IMR-90 (cell line): ENCODE results near the gene POLR3B. TPM values are rescaled to one million over a fixed set of nuclear protein-coding genes. Genes with fewer than 3 reads are reported as not detected.

Source experiments
- ATAC-seq: fragments of 200-7000 bp; cut with Tn5 transposase; 2 replicates; pipeline ENCODE4 v1.9.1; 2020; ENCODE audit warnings: low read depth, mild to moderate bottlenecking, moderate library complexity
- BruUV-seq: library from RNA; stranded (reverse); fragments of 400-500 nt; replicated peaks from 2 replicates; lab custom pipeline; 2021; lab: Mats Ljungman, UMichigan
- CTCF ChIA-PET: fragments of 300-600 bp; formaldehyde crosslinking; extraction: SDS; loops from one replicate; lab custom pipeline; 2021; ENCODE audit warnings: antibody characterized with exemption; lab: Yijun Ruan, JAX
- POLR2A ChIA-PET: fragments of 300-600 bp; sonication (Branson Sonifier 250); formaldehyde crosslinking; loops from one replicate; lab custom pipeline; 2022; ENCODE audit warnings: antibody characterized with exemption; ENCODE audit not compliant: unreplicated experiment; lab: Charles Lee
- DNase-seq: peaks from one replicate; pipeline ENCODE4 v3.0.0; 2013
- H2AFZ ChIP-seq: replicated peaks from 2 replicates; pipeline ENCODE3; 2013; ENCODE audit warnings: low read length, mild to moderate bottlenecking; ENCODE audit not compliant: poor library complexity
- H2AK5ac ChIP-seq: 2 replicates; pipeline ENCODE4 v1.6.1; 2013; ENCODE audit warnings: low read depth, low read length, inconsistent platforms
- H2AK9ac ChIP-seq: replicated peaks from 2 replicates; pipeline ENCODE3; 2013; ENCODE audit warnings: mild to moderate bottlenecking, low read depth, low read length, moderate library complexity; ENCODE audit not compliant: poor library complexity
- H2BK120ac ChIP-seq: 2 replicates; pipeline ENCODE4 v1.6.1; 2013; ENCODE audit warnings: low read depth, low read length, inconsistent platforms
- H2BK15ac ChIP-seq: 3 replicates; pipeline ENCODE4 v1.6.1; 2013; ENCODE audit warnings: low read depth, low read length, inconsistent platforms
- H2BK20ac ChIP-seq: 2 replicates; pipeline ENCODE4 v1.6.1; 2013; ENCODE audit warnings: low read depth, mild to moderate bottlenecking, inconsistent platforms, low read length, moderate library complexity
- H2BK5ac ChIP-seq: 2 replicates; pipeline ENCODE4 v1.6.1; 2013; ENCODE audit warnings: mild to moderate bottlenecking, low read depth, low read length, inconsistent platforms; ENCODE audit not compliant: poor library complexity, severe bottlenecking
- H3K14ac ChIP-seq: replicated peaks from 2 replicates; pipeline ENCODE4 v1.6.1; 2013; ENCODE audit warnings: low read depth, low read length, inconsistent platforms
- H3K18ac ChIP-seq: 2 replicates; pipeline ENCODE4 v1.6.1; 2013; ENCODE audit warnings: low read depth, low read length, control low read depth
- H3K23ac ChIP-seq: 2 replicates; pipeline ENCODE4 v1.6.1; 2013; ENCODE audit warnings: low read depth, low read length, inconsistent platforms
- H3K27ac ChIP-seq: 2 replicates; pipeline ENCODE4 v1.5.1; 2013; ENCODE audit warnings: mild to moderate bottlenecking, control low read depth, low read length; ENCODE audit not compliant: insufficient read depth
- H3K27me3 ChIP-seq: 2 replicates; pipeline ENCODE4 v1.6.1; 2013; ENCODE audit warnings: low read length; ENCODE audit not compliant: control insufficient read depth, insufficient read depth
- H3K36me3 ChIP-seq: 2 replicates; pipeline ENCODE4 v1.6.1; 2013; ENCODE audit warnings: low read length, mixed read lengths; ENCODE audit not compliant: control insufficient read depth, insufficient read depth
- H3K4ac ChIP-seq: 2 replicates; pipeline ENCODE4 v1.6.1; 2013; ENCODE audit warnings: low read depth, low read length, inconsistent platforms
- H3K4me1 ChIP-seq: 2 replicates; pipeline ENCODE4 v1.6.1; 2013; ENCODE audit warnings: low read length, mixed read lengths; ENCODE audit not compliant: control insufficient read depth, insufficient read depth
- H3K4me2 ChIP-seq: 2 replicates; pipeline ENCODE4 v1.6.1; 2013; ENCODE audit warnings: low read depth, mild to moderate bottlenecking, control low read depth, low read length, moderate library complexity
- H3K4me3 ChIP-seq: 2 replicates; pipeline ENCODE4 v1.5.1; 2013; ENCODE audit warnings: low read depth, mild to moderate bottlenecking, control low read depth, low read length, moderate library complexity; ENCODE audit not compliant: insufficient read depth
- H3K56ac ChIP-seq: 2 replicates; pipeline ENCODE4 v1.6.1; 2013; ENCODE audit warnings: low read length, inconsistent platforms; ENCODE audit not compliant: insufficient read depth; ENCODE audit errors: extremely low read depth
- H3K79me1 ChIP-seq, 2 experiments: 2 replicates each; pipeline ENCODE4 v1.6.1; 2013; ENCODE audit warnings: low read length in 2 of 2, inconsistent platforms in 1 of 2, low read depth in 1 of 2
- H3K9ac ChIP-seq: 2 replicates; pipeline ENCODE4 v1.6.1; 2013; ENCODE audit warnings: low read depth, low read length, control low read depth
- H3K9me1 ChIP-seq: 2 replicates; pipeline ENCODE4 v1.6.1; 2013; ENCODE audit warnings: low read length, inconsistent platforms; ENCODE audit not compliant: insufficient read depth
- H3K9me3 ChIP-seq: 2 replicates; pipeline ENCODE4 v1.6.1; 2013; ENCODE audit warnings: low read length; ENCODE audit not compliant: control insufficient read depth, insufficient read depth
- H4K20me1 ChIP-seq: 2 replicates; pipeline ENCODE4 v1.6.1; 2013; ENCODE audit warnings: low read length, inconsistent platforms; ENCODE audit not compliant: insufficient read depth
- H4K5ac ChIP-seq: 2 replicates; pipeline ENCODE4 v1.6.1; 2013; ENCODE audit warnings: mild to moderate bottlenecking, low read depth, low read length, control low read depth
- H4K8ac ChIP-seq, 2 experiments: 2 replicates each; pipeline ENCODE4 v1.6.1; 2013; ENCODE audit warnings: low read depth in 2 of 2, low read length in 2 of 2, control low read depth in 1 of 2, inconsistent platforms in 1 of 2
- H4K91ac ChIP-seq: 2 replicates; pipeline ENCODE4 v1.6.1; 2013; ENCODE audit warnings: low read depth, low read length, inconsistent platforms; ENCODE audit not compliant: insufficient read depth
- BHLHE40 ChIP-seq: fragments of 150-350 bp; IDR thresholded peaks from 2 replicates; pipeline ENCODE4 v1.6.1; 2016; ENCODE audit warnings: mild to moderate bottlenecking, low read depth, low read length
- CEBPB ChIP-seq: IDR thresholded peaks from 2 replicates; pipeline ENCODE4 v1.6.1; 2012; ENCODE audit warnings: low read depth, low read length, improper control_type of control experiment
- MAFK ChIP-seq: IDR thresholded peaks from 2 replicates; pipeline ENCODE4 v1.6.1; 2012; ENCODE audit warnings: low read depth, low read length, improper control_type of control experiment
- WGBS, 2 experiments: methylation state at CpG; one replicate each; pipeline versions ENCODE4 v1.1.5 to v1.1.7; 2013; ENCODE audit warnings: missing lambda C conversion rate in 2 of 2; ENCODE audit not compliant: insufficient read length in 1 of 2; ENCODE audit errors: extremely low coverage in 2 of 2; 5-methylcytosine and 5-hydroxymethylcytosine counted together
- dilution Hi-C: fragments of 300-500 bp; cut with HindIII; formaldehyde crosslinking; loops from one replicate; pipeline ENCODE4 v1.14.3; 2018; ENCODE audit warnings: low sequenced_read_pairs; ENCODE audit not compliant: unreplicated experiment
- in situ Hi-C: fragments of 300-500 bp; cut with MboI; formaldehyde crosslinking; loops from 3 replicates; pipeline ENCODE4 v1.14.3; 2019; ENCODE audit warnings: low sequenced_read_pairs, inconsistent platforms, mixed read lengths
- intact Hi-C: fragments of 100-400 bp; cut with micrococcal nuclease; formaldehyde crosslinking; loops from 2 replicates; pipeline ENCODE4 v1.10.0; 2022
- polyA plus RNA-seq, 3 experiments: library from polyadenylated mRNA; depleted of rRNA; stranded (reverse); fragments of >200 nt; gene quantifications; 2 replicates each; pipeline ENCODE4 v1.2.3, GENCODE V29; 2012; ENCODE audit warnings: low replicate concordance in 1 of 3
- total RNA-seq: library from RNA; depleted of rRNA; stranded (reverse); fragments of >200 nt; gene quantifications from 2 replicates; pipeline ENCODE4 v1.2.3, GENCODE V29; 2012

Gene POLR3B
- total and polyA plus RNA-seq, 2 of the 4 experiments (the other 2 are of a cell fraction), result 6.9 to 15.4 TPM

DNA sequence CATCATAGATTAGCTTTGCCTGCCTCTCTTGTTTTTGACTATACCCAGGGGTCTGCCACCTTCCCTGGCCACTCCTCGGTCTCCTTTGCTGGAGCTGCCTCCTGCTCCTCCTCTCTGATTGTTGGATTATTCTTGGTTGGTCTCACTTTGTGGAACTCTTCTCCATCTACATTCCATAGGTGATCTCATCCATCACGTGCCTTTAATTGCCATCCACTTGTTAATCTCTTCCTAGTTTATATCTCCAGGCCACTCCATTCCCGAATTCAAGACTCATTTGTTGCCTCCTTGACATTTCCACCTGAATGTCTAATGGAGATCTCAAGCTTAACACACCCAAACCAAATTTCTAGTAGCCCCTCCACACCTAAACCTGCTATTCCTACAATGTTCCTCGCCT is 5.4 kb downstream of the POLR3B start:
- no peak overlapping the region for H3K27ac ChIP-seq
- 89% methylated on average over 2 of the region's 4 CpGs; no CpG with 5 or more reads in 1 of the 2 experiments for WGBS, 2 experiments
- in situ Hi-C loops, result loop anchor here (25.0 kb wide), 1 partner anchor 951 kb away; no protein-coding TSS in a partner anchor
- no peak overlapping the region for H2AK9ac ChIP-seq
- H3K36me3 ChIP-seq, result peaks cover 4% of the 10 kb centered on the region
- H3K23ac ChIP-seq, result no peak overlapping the region
- H3K18ac ChIP-seq, result no peak overlapping the region
- no peak overlapping the region for H2AFZ ChIP-seq
- POLR2A ChIA-PET, result no interaction called here
- H3K4me2 ChIP-seq, result no peak overlapping the region
- H2BK15ac ChIP-seq, result no peak overlapping the region
- CTCF ChIA-PET, result interaction anchor here (1.5 kb wide), 1 partner anchor 479 kb away, joined by 4 read pairs; no protein-coding TSS in a partner anchor
- H2BK5ac ChIP-seq, result no peak overlapping the region
- no peak overlapping the region for H3K9ac ChIP-seq
- H4K20me1 ChIP-seq, result no peaks in the 10 kb centered on the region
- ATAC-seq, result no peak
- TF ChIP-seq CEBPB (no peak), MAFK (no peak), BHLHE40 (no peak)
- H4K5ac ChIP-seq, result no peak overlapping the region
- no peak overlapping the region for H2AK5ac ChIP-seq
- no peak overlapping the region for H3K14ac ChIP-seq
- intact Hi-C loops, result no loop called here
- no peak for DNase-seq
- no peak overlapping the region for H4K8ac ChIP-seq
- no peak overlapping the region for H2BK20ac ChIP-seq
- dilution Hi-C loops, result no loop called here
- no peak overlapping the region for H3K4me3 ChIP-seq
- peaks cover 4% of the 10 kb centered on the region; the same call in 1 of the 2 replicates for H3K9me1 ChIP-seq
- peaks cover 3% of the 10 kb centered on the region; the same call in 1 of the 2 replicates for H3K4me1 ChIP-seq
- H3K4ac ChIP-seq, result no peak overlapping the region
- BruUV-seq, result no TSS peak
- no peaks in the 10 kb centered on the region for H3K9me3 ChIP-seq
- H3K56ac ChIP-seq, result no peak overlapping the region
- H3K79me1 ChIP-seq, result peaks cover 31 to 47% of the 10 kb centered on the region in 2 experiments
- H3K27me3 ChIP-seq, result no peaks in the 10 kb centered on the region
- no peak overlapping the region for H2BK120ac ChIP-seq
- H4K91ac ChIP-seq, result no peak overlapping the region
